COLO829 (cell line): Measurements from ENCODE around the gene ITGB3.

Experiments
- DNase-seq: peaks from one replicate; pipeline ENCODE4 v3.0.0; 2012; ENCODE audit warnings: low spot score

Gene ITGB3

DNA sequence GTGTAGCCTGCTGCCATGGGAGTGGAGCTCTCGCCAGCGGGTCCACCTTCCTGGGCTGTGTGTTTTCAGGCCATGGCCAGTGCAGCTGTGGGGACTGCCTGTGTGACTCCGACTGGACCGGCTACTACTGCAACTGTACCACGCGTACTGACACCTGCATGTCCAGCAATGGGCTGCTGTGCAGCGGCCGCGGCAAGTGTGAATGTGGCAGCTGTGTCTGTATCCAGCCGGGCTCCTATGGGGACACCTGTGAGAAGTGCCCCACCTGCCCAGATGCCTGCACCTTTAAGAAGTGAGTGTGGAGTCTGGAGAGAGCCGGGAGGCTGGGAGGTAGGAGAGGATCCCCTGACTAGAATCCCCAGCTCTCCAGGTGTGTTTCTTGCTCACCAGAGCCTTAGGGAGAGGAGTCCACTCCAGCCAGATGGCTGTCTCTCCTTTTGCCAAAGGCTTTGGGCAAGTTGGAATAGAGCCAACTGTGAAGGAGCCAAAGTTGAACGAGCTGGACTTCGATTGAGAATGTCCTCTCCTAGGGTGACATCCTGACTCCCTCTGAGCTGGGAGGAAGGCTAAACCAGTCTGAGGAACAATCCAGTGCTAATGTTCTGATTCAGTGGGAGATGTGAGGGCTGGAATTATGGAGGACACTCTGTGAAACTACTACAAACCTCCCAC lies 45.7 kb downstream of the ITGB3 start:
- no peak for DNase-seq

DNA sequence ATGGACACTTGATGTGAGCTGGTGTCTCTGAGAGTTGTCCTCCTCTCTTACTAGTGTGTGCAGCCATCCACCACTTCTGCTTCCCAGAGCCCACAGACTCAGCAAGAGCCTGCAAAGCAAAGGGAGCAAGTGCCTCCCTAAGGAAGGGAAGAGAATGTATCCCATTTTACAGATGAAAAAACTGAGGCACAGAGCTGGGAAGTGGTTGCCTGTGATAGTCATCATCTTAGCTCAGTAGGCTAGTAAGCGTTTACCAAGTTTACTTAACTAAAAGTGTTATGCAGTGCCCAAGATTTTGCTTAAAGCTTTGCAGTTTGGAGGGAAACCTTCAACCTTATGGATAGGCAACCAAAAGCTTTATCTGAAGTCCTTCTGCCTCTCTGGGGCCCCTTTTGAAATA lies 47.1 kb downstream of the ITGB3 start:
- no peak for DNase-seq

DNA sequence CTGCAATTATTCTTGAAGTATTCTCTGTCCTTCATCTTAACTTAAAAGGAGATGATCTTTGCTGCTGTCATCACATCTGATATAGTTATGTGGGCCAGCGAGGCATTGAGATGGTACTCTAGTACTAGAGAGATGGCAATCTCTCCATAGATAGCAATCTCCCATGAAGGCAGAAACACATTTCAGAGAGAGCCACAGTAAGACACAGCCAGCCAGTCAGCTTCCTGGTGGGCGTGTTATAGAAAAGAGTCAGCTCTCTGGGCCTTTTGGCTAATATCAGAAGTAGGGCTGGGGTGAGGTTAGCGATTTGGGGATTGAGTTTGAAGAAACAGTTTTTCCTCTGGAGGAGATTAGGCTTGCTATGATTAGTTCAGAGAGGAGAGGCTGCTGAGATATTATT lies 47.5 kb downstream of the ITGB3 start:
- DNase-seq: no peak

DNA sequence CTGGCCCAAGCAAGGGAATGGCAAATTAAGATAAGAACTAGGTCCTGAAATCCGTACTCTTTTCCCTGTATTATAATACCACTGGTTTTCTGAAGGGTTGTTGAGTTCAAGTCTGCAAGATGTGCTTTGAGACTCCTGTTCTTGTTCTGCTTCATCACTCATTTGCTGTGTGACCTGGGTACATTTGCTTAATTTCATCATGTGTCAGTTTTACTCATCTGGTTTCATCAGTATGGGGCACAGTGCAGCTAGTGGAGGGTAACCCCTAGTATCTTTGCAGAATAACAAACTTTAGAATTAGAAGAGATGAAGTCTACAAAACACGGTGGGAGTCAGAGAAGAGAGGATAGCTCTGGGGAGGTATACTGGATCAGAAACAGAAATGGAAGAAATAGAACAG lies 48.2 kb downstream of the ITGB3 start:
- DNase-seq: no peak

DNA sequence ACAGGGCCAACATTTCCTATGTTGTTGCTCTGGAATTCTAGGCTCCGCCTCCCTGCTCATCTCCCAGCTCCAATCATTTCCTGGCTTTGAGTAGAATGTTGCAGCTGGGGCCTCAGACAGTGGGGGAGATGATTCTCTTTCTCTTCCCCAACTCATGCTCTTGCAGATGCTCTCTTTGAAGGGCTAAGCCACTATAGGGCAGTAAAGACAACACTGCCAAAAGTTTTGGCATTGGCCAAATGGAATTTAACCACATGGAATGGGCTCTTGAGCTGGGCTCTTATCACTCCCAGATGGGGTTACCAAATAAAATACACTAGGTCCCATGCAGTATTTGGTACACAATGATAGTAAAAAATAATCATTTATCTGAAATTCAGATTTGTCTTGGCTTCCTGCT lies 50.6 kb downstream of the ITGB3 start:
- DNase-seq: no peak

DNA sequence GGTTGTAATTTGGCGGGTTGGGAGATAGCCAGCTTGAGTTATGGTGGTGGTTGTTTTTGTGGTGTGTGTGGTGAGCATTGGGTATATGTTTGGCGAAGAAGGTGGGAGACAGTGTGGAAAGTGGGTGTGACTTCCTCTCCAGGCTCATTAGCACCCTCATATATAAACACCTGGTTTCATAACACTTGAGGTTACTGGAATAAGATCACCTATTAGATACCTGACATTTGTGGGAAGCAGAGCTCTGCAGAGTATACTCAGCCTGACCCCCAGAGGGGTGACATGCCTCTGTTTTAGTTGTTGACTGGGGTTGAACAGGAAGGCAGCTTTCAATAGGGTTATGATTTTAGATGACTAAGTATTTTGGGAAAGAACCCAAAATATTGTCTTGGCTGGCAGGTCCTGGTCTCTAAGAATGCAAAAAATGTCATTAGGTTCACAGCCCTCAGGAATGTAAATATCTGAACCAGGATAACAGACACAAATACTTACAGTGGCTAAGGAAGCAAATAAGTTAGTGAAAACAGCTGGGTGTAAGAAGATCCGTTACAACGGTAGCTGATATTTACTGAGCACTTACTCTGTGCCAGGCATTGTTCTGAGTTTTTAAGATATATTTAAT lies 51.8 kb downstream of the ITGB3 start:
- no peak for DNase-seq

DNA sequence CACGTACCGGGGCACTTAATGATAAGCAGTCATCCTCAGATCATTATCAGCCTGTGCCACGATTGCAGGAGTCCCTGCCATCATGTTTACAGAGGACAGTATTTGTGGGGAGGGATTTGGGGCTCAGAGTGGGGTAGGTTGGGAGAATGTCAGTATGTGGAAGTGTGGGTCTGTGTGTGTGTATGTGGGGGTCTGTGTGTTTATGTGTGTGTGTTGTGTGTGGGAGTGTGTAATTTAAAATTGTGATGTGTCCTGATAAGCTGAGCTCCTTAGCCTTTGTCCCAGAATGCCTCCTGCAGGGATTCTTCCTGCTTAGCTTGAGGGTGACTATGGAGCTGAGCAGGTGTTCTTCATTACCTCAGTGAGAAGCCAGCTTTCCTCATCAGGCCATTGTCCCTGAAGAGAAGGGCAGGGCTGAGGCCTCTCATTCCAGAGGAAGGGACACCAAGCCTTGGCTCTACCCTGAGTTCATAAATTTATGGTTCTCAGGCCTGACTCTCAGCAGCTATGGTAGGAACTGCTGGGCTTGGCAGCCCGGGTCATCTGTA lies 56.6 kb downstream of the ITGB3 start:
- no peak for DNase-seq

DNA sequence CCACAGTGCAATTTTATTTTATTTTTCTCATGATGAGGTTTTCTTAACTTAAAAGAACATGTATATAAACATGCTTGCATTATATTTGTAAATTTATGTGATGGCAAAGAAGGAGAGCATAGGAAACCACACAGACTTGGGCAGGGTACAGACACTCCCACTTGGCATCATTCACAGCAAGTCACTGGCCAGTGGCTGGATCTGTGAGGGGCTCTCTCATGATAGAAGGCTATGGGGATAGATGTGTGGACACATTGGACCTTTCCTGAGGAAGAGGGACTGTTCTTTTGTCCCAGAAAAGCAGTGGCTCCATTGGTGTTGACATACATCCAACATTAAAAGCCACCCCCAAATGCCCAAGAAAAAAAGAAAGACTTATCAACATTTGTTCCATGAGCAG lies 57.8 kb downstream of the ITGB3 start:
- no peak for DNase-seq

DNA sequence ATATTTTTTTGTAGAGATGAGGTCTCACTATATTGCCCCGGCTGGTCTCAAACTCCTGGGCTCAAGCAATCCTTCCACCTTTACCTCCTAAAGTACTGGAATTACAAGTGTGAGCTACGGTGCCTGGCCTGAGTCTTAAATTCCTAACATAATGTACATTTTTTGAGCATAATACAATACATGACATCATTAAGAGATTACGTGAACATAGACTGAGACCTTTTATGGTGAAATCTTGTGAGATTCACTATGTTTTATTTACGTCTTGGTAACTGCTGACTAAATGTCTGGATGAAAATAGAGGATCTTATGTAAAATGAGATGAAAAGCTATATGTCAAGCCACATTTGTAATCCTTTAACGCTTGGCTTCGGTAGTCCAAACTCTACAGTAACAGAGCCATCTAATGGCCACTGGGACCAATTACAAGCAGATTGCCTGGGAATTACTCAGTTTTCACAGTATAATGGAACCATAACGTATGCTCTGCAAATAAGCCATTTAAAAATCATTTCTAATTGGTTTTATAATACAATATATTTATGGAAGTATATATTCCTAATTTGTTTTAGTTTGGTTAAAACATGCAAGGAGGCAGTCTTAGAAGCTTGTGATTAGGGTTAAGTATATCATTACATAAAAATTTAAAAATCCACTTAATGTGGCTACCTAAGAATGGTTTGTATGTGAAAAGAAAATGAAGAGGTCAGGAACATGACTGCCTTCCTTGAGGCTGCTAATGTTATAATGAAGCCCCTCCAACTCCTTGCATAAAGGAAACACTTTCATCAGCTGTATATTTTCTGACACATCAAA lies 62.0 kb downstream of the ITGB3 start:
- peak; percentile 87 for DNase-seq

DNA sequence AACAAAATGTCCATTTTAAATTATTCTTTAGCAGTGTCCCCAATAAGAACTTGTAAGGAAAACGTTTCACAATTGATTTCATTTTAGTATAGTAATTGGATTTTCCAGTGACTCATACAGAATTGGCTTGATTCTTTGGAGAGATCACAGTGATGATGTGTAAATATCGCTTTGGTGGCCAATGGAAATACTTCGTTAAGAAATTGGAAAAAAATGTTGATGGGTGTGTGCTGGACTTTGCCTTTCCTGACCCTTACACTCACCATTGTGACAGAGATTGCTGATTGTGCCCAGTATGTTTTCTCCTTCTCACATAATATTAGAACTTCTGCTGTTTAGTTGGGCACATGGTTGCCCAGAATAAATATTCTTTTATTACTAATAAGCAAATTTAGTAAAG lies 62.7 kb downstream of the ITGB3 start:
- peak; percentile 51 for DNase-seq

DNA sequence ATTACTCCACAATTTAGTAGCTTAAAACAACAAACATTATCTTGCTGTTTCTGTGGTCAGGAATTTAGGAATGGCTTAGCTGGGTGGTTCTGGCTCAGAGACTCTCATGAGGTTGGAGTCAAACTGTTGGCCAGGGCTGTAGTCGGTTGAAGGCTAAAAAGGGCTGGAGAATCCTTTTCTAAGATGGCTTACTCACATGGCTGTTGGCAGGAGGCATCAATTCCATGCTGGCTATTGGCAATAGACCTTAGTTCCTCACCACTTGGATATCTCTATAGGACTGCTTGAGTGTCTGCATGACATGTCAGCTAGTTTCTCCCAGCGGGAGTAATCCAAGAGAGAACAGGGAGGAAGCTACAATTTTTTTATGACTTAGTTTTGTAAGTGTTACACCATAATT lies 63.5 kb downstream of the ITGB3 start:
- DNase-seq: no peak

DNA sequence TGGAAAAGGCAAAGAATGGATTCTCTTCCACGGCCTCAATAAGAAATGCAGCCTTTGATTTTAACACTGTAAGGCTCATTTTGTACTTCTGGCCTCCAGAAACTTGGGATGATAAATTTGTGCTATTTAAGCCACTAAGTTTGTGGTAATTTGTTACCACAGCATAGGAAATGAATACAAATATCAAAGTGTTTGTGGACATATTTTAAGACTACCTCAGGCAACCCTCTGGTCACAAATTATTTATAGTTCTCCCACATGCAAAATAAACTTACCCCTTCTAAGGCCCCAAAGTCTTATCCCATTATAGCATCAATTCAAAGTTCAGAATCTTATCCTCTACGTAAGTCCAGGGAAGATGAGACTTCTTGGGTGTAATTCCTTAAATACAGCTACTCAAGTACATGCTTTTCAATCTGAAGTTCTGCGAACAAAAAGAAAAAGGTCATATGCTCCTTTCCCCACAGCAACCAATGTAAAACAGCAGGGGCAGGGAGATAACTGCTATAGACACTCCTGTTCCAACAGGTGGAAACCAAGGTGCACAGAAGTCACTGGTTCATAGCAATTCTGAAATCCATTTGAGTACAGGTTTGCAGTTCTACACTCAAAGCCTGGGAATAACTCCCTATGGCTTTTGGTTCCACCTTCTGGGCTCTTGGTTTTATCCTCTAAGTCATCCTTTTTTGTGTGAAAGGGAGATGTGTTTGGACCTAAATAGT lies 64.7 kb downstream of the ITGB3 start:
- DNase-seq: no peak

DNA sequence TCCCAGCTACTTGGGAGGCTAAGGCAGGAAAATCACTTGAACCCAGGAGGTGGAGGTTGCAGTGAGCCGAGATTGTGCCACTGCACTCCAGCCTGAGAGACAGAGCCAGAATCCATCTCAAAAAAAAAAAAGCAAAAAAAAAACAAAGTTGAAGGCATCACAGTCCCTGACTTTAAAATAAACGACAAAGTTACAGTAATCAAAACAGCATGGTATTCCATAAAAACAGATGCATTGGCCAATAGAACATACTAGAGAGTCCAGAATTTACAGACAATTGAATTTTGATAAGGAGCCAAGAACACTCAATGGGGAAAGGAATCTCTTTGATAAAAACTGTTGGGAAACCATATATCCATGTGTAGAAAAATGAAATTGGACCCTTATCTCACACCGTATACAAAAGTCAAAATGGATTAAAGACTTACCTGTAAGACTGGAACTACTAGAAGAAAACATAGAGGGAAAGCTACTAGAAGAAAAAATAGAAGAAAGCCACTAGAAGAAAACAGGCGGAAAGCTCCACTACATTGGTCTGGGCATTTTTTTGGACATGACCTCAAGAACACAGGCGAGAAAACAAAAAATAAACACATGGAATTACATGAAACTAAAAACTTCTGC lies 67.4 kb downstream of the ITGB3 start:
- no peak for DNase-seq

DNA sequence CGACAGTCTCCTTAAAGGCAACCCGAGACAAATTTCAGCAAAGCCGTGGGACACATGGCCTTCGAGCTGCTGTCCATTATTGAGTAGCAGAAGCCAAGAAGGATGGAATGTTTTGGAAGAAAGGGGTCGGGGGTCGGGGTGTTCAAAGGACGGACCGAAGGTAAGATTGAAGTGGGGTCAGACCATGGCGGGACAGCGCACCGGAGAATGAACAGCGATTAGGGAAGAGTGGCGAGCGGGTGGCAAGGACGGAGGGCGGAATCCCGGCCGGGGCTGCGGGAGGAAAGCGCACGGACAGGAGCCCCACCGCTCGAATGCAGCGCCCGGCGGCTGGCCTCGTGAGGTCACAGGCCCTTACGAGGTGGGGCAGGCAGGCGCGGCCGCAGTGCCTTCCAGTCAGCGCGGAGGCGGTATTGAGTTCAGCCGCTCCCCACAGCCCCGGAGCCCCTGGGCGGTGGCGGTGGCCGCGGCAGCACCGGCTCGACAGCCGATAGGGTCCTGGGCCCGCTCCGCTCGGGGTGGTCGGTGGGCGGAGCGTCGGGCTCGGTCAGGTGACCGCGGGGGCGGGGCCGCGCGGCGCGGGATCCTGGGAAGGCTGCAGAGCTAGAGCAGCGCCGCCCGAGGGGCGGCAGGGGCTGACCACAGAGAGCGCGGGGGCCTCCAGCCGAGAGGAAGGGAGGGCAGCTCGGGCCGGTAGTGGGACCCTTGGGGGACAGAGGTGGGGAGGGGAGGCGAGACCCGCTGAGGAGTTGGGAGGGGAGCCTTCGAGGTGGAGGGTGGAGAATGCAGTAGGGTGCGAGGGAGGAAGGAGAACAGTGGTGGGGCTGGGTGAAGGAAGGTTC lies 70.0 kb downstream of the ITGB3 start, which contains the start of gene EFCAB13:
Gene EFCAB13 (plus strand): TSS at position 574 of the 842 bp plus-strand sequence. CDS start 4,399 bp downstream, outside the sequence.
- DNase-seq: peak; percentile 65

DNA sequence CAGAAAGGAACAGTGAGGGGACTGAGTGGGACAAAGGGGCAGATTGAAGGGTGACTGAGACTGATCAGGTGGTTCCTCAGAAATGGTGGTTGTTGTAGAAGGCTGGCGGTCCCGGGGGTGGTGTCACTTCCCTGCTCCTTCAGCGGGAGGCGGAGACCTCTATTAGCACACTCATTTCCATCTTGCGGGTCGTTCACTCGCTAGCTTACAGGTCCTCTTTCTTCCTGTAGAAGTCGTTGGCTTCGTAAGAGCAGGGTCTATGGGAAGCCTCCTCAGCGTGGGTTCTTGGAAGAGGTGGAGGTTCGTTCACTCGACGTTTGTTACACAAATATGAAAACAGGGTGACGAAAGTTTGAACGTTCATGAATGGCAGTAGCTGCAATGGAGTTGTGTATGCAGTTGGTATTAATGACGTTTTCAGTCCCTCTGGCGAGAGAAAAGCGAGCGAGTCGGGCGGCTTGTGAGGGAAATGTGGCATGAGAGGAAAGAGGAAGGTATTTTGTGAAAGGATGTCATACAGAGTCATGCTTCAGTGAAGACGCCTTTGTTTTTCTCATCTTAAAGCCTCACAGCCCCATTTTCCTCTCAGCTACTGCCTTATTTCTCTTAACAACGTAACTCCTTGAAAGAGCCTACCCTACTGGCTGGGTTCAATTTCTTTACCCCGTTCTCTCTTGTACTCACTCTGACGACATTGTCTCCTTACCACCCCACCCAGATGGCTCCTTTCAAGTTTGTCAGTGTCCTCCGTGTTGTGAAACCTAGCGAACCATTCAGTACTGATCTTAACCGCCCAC lies 70.8 kb downstream of the ITGB3 start:
- DNase-seq: no peak

DNA sequence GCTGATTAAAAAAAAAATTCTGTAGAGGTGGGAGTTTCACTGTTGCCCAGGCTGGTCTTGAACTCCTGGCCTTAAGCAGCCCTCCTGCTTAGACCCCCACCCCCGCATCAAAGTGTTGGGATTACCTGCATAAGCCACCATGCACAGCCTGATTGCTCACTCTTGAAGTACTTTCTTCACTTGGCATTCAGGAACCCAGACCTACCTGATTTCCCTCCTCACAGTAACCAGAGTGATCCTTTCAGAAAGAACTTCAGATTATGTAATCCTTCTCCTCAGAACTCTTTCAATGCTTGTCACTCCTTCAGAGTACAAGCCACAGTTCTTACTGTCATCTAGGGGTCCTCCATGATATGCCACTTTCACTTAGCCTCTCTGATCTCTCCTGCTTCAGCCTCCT lies 71.5 kb downstream of the ITGB3 start:
- no peak for DNase-seq

DNA sequence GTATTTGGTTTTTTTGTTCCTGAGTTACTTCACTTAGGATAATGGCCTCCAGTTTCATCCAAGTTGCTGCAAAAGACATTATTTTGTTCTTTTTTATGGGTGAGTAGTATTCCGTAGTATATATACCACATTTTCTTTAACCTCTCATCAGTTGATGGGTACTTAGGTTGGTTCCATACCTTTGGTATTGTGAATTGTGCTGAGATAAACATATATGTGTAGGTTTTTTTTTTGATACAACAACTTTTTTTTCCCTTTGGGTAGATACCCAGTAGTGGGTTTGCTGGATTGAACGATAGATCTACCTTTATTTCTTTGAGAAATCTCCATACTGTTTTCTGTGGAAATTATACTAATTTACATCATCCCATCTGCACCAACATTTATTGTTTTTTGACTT lies 76.9 kb downstream of the ITGB3 start:
- no peak for DNase-seq

DNA sequence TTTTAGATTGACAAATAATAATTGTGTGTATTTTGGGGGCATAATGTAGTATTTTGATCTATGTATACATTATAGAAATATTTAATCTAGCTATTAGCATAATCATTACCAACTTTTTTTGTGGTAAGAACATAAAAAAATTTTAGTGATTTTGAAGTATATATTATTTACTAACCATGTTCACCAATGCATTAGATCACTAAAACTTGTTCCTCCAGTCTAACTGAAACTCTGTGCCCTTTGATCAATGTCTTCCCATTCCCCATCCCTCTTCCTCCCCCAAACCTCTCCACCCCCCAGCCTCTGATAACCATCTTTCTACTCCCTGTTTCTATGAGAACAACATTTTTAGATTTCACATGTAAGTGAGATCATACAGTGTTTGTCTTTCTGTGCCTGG lies 78.7 kb downstream of the ITGB3 start:
- no peak for DNase-seq

DNA sequence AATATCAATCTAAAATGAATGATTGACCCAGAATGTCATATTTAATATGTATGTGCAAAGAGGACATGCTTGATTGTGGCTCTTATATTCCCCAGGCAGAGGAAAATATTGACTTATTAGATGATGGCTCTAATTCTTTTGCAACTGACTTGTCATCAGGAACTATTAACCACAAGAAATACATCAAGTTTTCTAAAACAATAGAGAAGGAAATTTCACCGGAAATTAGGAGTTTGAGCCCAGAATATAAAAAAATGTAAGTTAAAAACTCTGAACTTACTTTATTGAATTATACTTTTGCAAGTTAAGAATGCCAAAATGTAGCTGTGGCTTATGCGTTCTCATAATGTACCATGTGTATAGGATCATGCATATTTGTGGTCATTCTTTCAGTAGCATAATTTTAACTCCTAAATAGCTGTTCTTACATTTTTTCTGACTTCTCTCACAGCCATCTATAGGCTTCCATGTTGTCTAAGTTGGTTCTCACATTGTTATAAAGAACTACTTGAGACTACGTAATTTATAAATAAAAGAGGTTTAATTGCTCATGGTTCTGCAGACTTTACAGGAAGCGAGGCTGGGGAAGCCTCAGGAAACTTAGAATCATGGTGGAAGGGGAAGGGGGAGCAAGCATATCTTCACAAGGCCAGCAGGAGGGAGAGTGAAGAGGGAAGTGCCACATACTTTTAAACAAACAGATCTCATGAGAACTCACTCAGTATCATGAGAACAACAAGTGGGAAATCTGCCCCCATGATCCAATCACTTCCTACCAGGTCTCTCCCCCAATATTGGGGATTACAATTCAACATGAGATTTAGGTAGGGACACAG lies 81.7 kb downstream of the ITGB3 start:
- DNase-seq: no peak
